K562 (cell line): ENCODE data around the gene HPD. TPM values are rescaled to one million over a fixed set of nuclear protein-coding genes. Genes with fewer than 3 reads are reported as not detected.

ENCODE experiments used
- ATF1 ChIP-seq, 2 experiments: fragments of 450-650 bp in 1 of 2; IDR thresholded peaks; 2 replicates each; pipeline ENCODE4 v1.6.1; 2016; ENCODE audit warnings: missing compliant biosample characterization in 1 of 2, missing genetic modification characterization in 1 of 2
- ATF4 ChIP-seq: fragments of 450-650 bp; formaldehyde crosslinking; IDR thresholded peaks from 2 replicates; pipeline ENCODE4 v1.4.0; 2022; ENCODE audit warnings: mild to moderate bottlenecking, moderate library complexity
- BRF1 ChIP-seq: IDR thresholded peaks from 3 replicates; pipeline ENCODE4 v1.6.1; 2011; ENCODE audit warnings: borderline replicate concordance, mild to moderate bottlenecking; ENCODE audit not compliant: insufficient read length; ENCODE audit errors: extremely low read depth
- ETS1 ChIP-seq: conservative IDR thresholded peaks from 2 replicates; pipeline ENCODE4 v1.6.1; 2011; ENCODE audit warnings: low read depth, mild to moderate bottlenecking, low read length; ENCODE audit not compliant: control insufficient read depth
- FOSL1 ChIP-seq: fragments of 200-800 bp; sonication (Bioruptor generic); conservative IDR thresholded peaks from 2 replicates; pipeline ENCODE4 v1.6.1; 2016; ENCODE audit warnings: missing genetic modification characterization, missing compliant biosample characterization
- GTF2E2 ChIP-seq: fragments of 200-800 bp; sonication (Bioruptor generic); IDR thresholded peaks from 2 replicates; pipeline ENCODE4 v1.6.1; 2016; ENCODE audit warnings: missing genetic modification characterization, missing compliant biosample characterization
- HDAC1 ChIP-seq, 2 experiments: fragments of 450-650 bp; IDR thresholded peaks; 2 replicates each; pipeline ENCODE4 v1.6.1; 2016 to 2017; ENCODE audit warnings: inconsistent platforms in 1 of 2, mild to moderate bottlenecking in 1 of 2, moderate library complexity in 1 of 2
- RBM25 ChIP-seq: fragments of 200-400 bp; formaldehyde crosslinking; IDR thresholded peaks from 2 replicates; pipeline ENCODE4 v1.6.1; 2018; ENCODE audit warnings: low read length, low read depth, moderate library complexity; ENCODE audit not compliant: severe bottlenecking
- RFX7 ChIP-seq: fragments of 250-450 bp; sonication (Bioruptor Pico); IDR thresholded peaks from 2 replicates; pipeline ENCODE4 v1.5.1; 2021; ENCODE audit warnings: mild to moderate bottlenecking
- RHOXF2B ChIP-seq: fragments of 250-450 bp; sonication (Bioruptor Pico); conservative IDR thresholded peaks from 2 replicates; pipeline ENCODE4 v1.5.1; 2021
- SMAD3 ChIP-seq: fragments of 450-650 bp; formaldehyde crosslinking; conservative IDR thresholded peaks from 2 replicates; pipeline ENCODE4 v1.4.0; 2020; ENCODE audit warnings: mild to moderate bottlenecking
- XRCC3 ChIP-seq: fragments of 450-650 bp; IDR thresholded peaks from 2 replicates; pipeline ENCODE4 v1.6.1; 2017; ENCODE audit warnings: mild to moderate bottlenecking, moderate library complexity
- ZNF121 ChIP-seq: sonication (generic); formaldehyde crosslinking; conservative IDR thresholded peaks from 2 replicates; pipeline ENCODE4 v1.8.0; 2022; ENCODE audit warnings: missing genetic modification reagents
- ZNF184 ChIP-seq: sonication (generic); formaldehyde crosslinking; IDR thresholded peaks from 2 replicates; pipeline ENCODE4 v1.5.0; 2020; ENCODE audit warnings: missing genetic modification reagents
- ZNF318 ChIP-seq, 2 experiments: fragments of 450-650 bp; IDR thresholded peaks; 2 replicates each; pipeline ENCODE4 v1.6.1; 2016; ENCODE audit warnings: mild to moderate bottlenecking in 2 of 2, borderline replicate concordance in 1 of 2, low read depth in 1 of 2, moderate library complexity in 1 of 2
- polyA plus RNA-seq, 8 experiments: library from polyadenylated mRNA; depleted of rRNA in 4 of 8; stranded (reverse) in 5 of 8; unstranded in 3 of 8; fragments of >200 nt; fragmentation: Nextera tagmentation in 2 of 8; fragmentation: Illumina TruSeq in 1 of 8; extraction: Ambion mirVana in 2 of 8; extraction: Trizol in 1 of 8; gene quantifications; 2 replicates each; pipeline versions ENCODE4 v1.2.1 to v1.2.3, GENCODE V29; 2011 to 2014; ENCODE audit warnings: inconsistent platforms in 1 of 8, missing spikeins in 1 of 8
- total RNA-seq, 7 experiments: library from RNA; depleted of rRNA in 6 of 7; stranded (reverse); fragments of >200 nt in 6 of 7; fragmentation: Illumina TruSeq in 2 of 7; extraction: Trizol in 2 of 7; gene quantifications; 2 replicates each; pipeline versions ENCODE4 v1.2.1 to v1.2.3, GENCODE V29; 2011 to 2021; ENCODE audit warnings: low replicate concordance in 1 of 7

Gene HPD
- total and polyA plus RNA-seq, 9 of the 15 experiments (the other 6 are each of a cell fraction or from before 2014, with no cell fraction given): 0.06 to 0.29 (median 0.07) TPM; not detected in 4

- TF ChIP-seq ETS1 (peak; percentile 69), HDAC1 (IDR thresholded peaks at IDR 0.05) (peak; percentile 39 to 48; a peak in 2 of 4 replicates), GTF2E2 (tag) (no peak), RFX7 (no peak), ATF4 (no peak), SMAD3 (CRISPR knock-in tag) (peak; percentile 70; the same call in 1 of the 2 replicates), FOSL1 (tag) (peak; percentile 40; the same call in 1 of the 2 replicates), ZNF184 (no peak), XRCC3 (no peak), ATF1 (CRISPR knock-in tag; IDR thresholded peaks at IDR 0.05) (0 out of 2 replicates have a peak, but pooled peaks have one; percentile 34), ATF1 (tag; IDR thresholded peaks at IDR 0.05) (peak; percentile 85), RBM25 (peak; percentile 58), ZNF121 (peak; percentile 17; the same call in 1 of the 2 replicates), BRF1 (no peak), RHOXF2B (0 out of 2 replicates have a peak, but pooled peaks have one; percentile 10), ZNF318 (IDR thresholded peaks at IDR 0.05; ENCODE audit: borderline replicate concordance in 1 of 2, low read depth in 1 of 2) (no peak)
These were observed 64.7 kb downstream of the HPD start (continued) for GRCh38 chr12:121793838-121794533.
